ENCODE measurements around the gene TMEM140. TPM values are rescaled to one million over a fixed set of nuclear protein-coding genes. Genes with fewer than 3 reads are reported as not detected.

TMEM140 gene
- total and polyA plus RNA-seq, 2 of the 13 experiments (the other 11 are each of a cell fraction or from before 2014, with no cell fraction given) = 9.2 to 21.7 TPM

DNA sequence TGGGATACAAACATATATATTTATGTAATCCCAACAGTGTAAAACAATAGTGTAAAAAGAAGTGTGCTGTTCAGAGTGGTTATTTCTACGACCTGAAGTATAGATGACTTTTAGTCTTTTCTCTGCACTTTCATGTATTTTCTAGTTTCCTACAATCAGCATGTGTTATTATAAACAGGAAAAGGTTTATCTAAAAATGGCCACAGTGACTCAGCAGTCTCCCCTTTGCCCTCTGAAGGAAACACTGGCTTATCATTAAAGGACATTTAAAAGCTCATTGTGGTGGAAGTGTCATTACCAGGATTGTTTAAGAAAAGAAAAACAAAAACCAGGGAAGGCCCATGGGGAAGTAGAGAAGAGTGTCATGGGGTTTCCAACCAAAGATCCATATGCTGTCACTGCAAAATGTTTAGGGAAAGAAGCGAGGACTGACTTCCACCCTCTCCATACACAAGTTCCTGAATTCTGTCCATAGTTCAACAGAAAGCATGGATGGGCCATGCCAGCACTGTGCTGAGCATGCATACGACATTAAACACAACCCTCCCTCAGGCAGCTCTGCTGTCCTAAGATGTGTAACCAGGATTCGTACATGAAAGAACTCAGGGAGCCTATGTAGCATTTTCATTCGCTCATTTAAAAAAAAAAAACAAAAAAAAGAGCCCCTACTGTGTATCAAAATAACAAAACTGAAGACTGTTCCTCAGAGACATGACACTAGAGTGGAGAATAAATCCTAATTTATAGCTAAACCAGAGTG is 12.4 kb downstream of the TMEM140 start (continued):
- TF ChIP-seq KAT7 (CRISPR knock-in tag; IDR thresholded peaks at IDR 0.05; ENCODE audit: borderline replicate concordance) (no peak), ZNF496 (CRISPR knock-in tag; IDR thresholded peaks at IDR 0.05; ENCODE audit: insufficient replicate concordance) (no peak), ZNF317 (CRISPR knock-in tag; IDR thresholded peaks at IDR 0.05) (no peak), MAFK (conservative IDR thresholded peaks at IDR 0.05 in 1 of 2, IDR thresholded peaks at IDR 0.05 in 1 of 2; ENCODE audit: low read length in 2 of 2) (peak in 1 of 2 experiments; percentile 36; a peak in 1 of 4 replicates), ZFX (CRISPR knock-in tag; IDR thresholded peaks at IDR 0.05; ENCODE audit: low read depth) (no peak), ERF (CRISPR knock-in tag; IDR thresholded peaks at IDR 0.05) (peak; percentile 17; the same call in 1 of the 2 replicates), ZNF468 (CRISPR knock-in tag; IDR thresholded peaks at IDR 0.05) (no peak), TBX2 (CRISPR knock-in tag; IDR thresholded peaks at IDR 0.05; ENCODE audit: borderline replicate concordance) (0 out of 2 replicates have a peak, but pooled peaks have one; percentile 21), ATF7-NPFF (CRISPR knock-in tag; IDR thresholded peaks at IDR 0.05; ENCODE audit: low read depth) (no peak), NR2F2 (IDR thresholded peaks at IDR 0.05; ENCODE audit: borderline replicate concordance, low read depth) (no peak), ZNF775 (CRISPR knock-in tag; IDR thresholded peaks at IDR 0.05; ENCODE audit: borderline replicate concordance) (no peak), ZNF333 (CRISPR knock-in tag; IDR thresholded peaks at IDR 0.05; ENCODE audit: borderline replicate concordance) (no peak), KMT2B (CRISPR knock-in tag; IDR thresholded peaks at IDR 0.05) (no peak)
- TF ChIP-seq, protein P1, sequence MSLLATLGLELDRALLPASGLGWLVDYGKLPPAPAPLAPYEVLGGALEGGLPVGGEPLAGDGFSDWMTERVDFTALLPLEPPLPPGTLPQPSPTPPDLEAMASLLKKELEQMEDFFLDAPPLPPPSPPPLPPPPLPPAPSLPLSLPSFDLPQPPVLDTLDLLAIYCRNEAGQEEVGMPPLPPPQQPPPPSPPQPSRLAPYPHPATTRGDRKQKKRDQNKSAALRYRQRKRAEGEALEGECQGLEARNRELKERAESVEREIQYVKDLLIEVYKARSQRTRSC (CRISPR knock-in tag; IDR thresholded peaks at IDR 0.05; ENCODE audit: low read depth) = no peak
- TF ChIP-seq, protein P2, sequence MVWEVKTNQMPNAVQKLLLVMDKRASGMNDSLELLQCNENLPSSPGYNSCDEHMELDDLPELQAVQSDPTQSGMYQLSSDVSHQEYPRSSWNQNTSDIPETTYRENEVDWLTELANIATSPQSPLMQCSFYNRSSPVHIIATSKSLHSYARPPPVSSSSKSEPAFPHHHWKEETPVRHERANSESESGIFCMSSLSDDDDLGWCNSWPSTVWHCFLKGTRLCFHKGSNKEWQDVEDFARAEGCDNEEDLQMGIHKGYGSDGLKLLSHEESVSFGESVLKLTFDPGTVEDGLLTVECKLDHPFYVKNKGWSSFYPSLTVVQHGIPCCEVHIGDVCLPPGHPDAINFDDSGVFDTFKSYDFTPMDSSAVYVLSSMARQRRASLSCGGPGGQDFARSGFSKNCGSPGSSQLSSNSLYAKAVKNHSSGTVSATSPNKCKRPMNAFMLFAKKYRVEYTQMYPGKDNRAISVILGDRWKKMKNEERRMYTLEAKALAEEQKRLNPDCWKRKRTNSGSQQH (CRISPR knock-in tag; IDR thresholded peaks at IDR 0.05; ENCODE audit: low read depth) = no peak
